Measurements from ENCODE around the gene PHC3. TPM values are rescaled to one million over a fixed set of nuclear protein-coding genes. Genes with fewer than 3 reads are reported as not detected.

Gene PHC3
- total and polyA plus RNA-seq, 2 of the 13 experiments (the other 11 are each of a cell fraction or from before 2014, with no cell fraction given) = 24.1 to 49.0 TPM

GRCh38 chr3:170079536-170080165, 101.9 kb downstream of the PHC3 start:
- ChIA-PET CTCF (ENCODE audit: low intra/inter-chr PET ratio, low total read pairs) (interaction anchor here (1.3 kb wide), 1 partner anchor 42 kb away, joined by 3 read pairs; no protein-coding TSS in a partner anchor), POLR2A (interaction anchor here (1.0 to 2.3 kb wide), 5 partner anchors 34 to 277 kb away, joined by 3 to 8 read pairs (median 5); partner anchors contain the start of genes GPR160, PRKCI and SEC62)
- in situ Hi-C loops (cut with HindIII; ENCODE audit: extremely low pct_ligation_motif_present, low pct_unique_long_range_greater_than_20kb) = no loop called here
- Histone ChIP-seq H4K20me1 (ENCODE audit: insufficient read depth, low read length) (no peaks in the 10 kb centered on the region), H2AFZ (ENCODE audit: low read length) (peak overlapping the region; percentile 2), H3K9me3 (ENCODE audit: low read length) (no peaks in the 10 kb centered on the region), H3K36me3 (replicated peaks in 1 of 2; ENCODE audit: control insufficient read depth in 1 of 2, insufficient read depth in 2 of 2, low read length in 2 of 2) (peaks cover 0 to 1% of the 10 kb centered on the region in 2 experiments; a peak in 2 of 5 replicates), H3K4me1 (ENCODE audit: insufficient read depth, low read length) (peaks cover 64% of the 10 kb centered on the region), H3K4me3 (replicated peaks in 1 of 3; ENCODE audit: insufficient read depth in 1 of 3, low read depth in 2 of 3, low read length in 3 of 3) (peak overlapping the region; percentile 30 to 51 (median 39); a peak in 5 of 6 replicates), H3K27me3 (ENCODE audit: control insufficient read depth in 1 of 2, insufficient read depth in 2 of 2, low read length in 2 of 2) (no peaks in the 10 kb centered on the region), H3K4me2 (ENCODE audit: low read depth, low read length) (peak overlapping the region; percentile 69), H3K9ac (ENCODE audit: insufficient read depth, low read depth, low read length) (peak overlapping the region; percentile 57), H3K79me2 (ENCODE audit: insufficient read depth, low read length) (no peaks in the 10 kb centered on the region), H3K27ac (ENCODE audit: extremely low read length, insufficient read depth, low read length) (peak overlapping the region; percentile 85)
- FAIRE-seq = peak; percentile 53
- no TSS peak for BruUV-seq (replicated peaks)
- DNase-seq (ENCODE audit: low spot score) = peak; percentile 74
- peak; percentile 58 for ATAC-seq
- intact Hi-C loops (cut with micrococcal nuclease; ENCODE audit: unreplicated experiment) = loop anchor here (2.0 kb wide), 2 partner anchors 43 to 307 kb away; partner anchors contain the start of genes GPR160 and MYNN
- 0% methylated on average over 2 of the region's 2 CpGs for WGBS (ENCODE audit: low lambda C conversion rate)
- TF ChIP-seq ZNF282 (IDR thresholded peaks at IDR 0.05; ENCODE audit: partially characterized antibody) (no peak), MAF1 (CRISPR knock-in tag; IDR thresholded peaks at IDR 0.05; ENCODE audit: borderline replicate concordance) (no peak), ATRX (CRISPR knock-in tag; IDR thresholded peaks at IDR 0.05; ENCODE audit: borderline replicate concordance) (no peak), POLR2AphosphoS5 (IDR thresholded peaks at IDR 0.05; ENCODE audit: low read depth, low read length) (0 out of 2 replicates have a peak, but pooled peaks have one; percentile 11), AFF4 (CRISPR knock-in tag; IDR thresholded peaks at IDR 0.05) (no peak), MAFF (IDR thresholded peaks at IDR 0.05; ENCODE audit: low read depth, low read length) (no peak), GMEB2 (CRISPR knock-in tag; IDR thresholded peaks at IDR 0.05; ENCODE audit: low read depth) (no peak), SMYD3 (CRISPR knock-in tag; IDR thresholded peaks at IDR 0.05) (no peak), THYN1 (CRISPR knock-in tag; IDR thresholded peaks at IDR 0.05; ENCODE audit: borderline replicate concordance, low read depth) (no peak), ZBTB7A (CRISPR knock-in tag; IDR thresholded peaks at IDR 0.05) (no peak), ZKSCAN1 (IDR thresholded peaks at IDR 0.05; ENCODE audit: low read length) (no peak), PHF21A (CRISPR knock-in tag; IDR thresholded peaks at IDR 0.05) (no peak), MAFG (CRISPR knock-in tag; IDR thresholded peaks at IDR 0.05) (no peak), ZNF24 (IDR thresholded peaks at IDR 0.05) (no peak), ZNF234 (CRISPR knock-in tag; conservative IDR thresholded peaks at IDR 0.05) (no peak), SOX6 (IDR thresholded peaks at IDR 0.05) (no peak), SOX6 (CRISPR knock-in tag; IDR thresholded peaks at IDR 0.05) (peak; percentile 65), ZNF431 (CRISPR knock-in tag; IDR thresholded peaks at IDR 0.05; ENCODE audit: borderline replicate concordance, low read depth) (no peak), ZNF34 (CRISPR knock-in tag; IDR thresholded peaks at IDR 0.05; ENCODE audit: borderline replicate concordance) (no peak), FOXA3 (CRISPR knock-in tag; IDR thresholded peaks at IDR 0.05) (no peak), ZBTB1 (CRISPR knock-in tag; IDR thresholded peaks at IDR 0.05; ENCODE audit: borderline replicate concordance) (no peak)
